GM20000 (cell line): ENCODE results near the gene STXBP6.

Source experiments
- DNase-seq: peaks from one replicate; pipeline ENCODE4 v3.0.0; 2012; ENCODE audit warnings: low spot score
- CTCF ChIP-seq: IDR thresholded peaks from 2 replicates; pipeline ENCODE4 v1.5.1; 2012; ENCODE audit warnings: mild to moderate bottlenecking, control low read depth; ENCODE audit errors: extremely low read depth, missing control alignments

Gene STXBP6

GRCh38 chr14:25014440-25014839 lies 35.5 kb downstream of the STXBP6 start:
- TF ChIP-seq CTCF, result no peak
- no peak for DNase-seq

- no peak for TF ChIP-seq CTCF
- DNase-seq, result no peak
Observed at GRCh38 chr14:25011095-25011494, 38.9 kb downstream of the STXBP6 start.

- TF ChIP-seq CTCF, result no peak
- no peak for DNase-seq
Observed at GRCh38 chr14:25010471-25010870, 39.5 kb downstream of the STXBP6 start.

GRCh38 chr14:25009891-25010290 lies 40.1 kb downstream of the STXBP6 start:
- no peak for DNase-seq
- TF ChIP-seq CTCF, result no peak

GRCh38 chr14:25007832-25008231 lies 42.1 kb downstream of the STXBP6 start:
- DNase-seq, result no peak
- no peak for TF ChIP-seq CTCF

GRCh38 chr14:25006961-25007795 lies 42.8 kb downstream of the STXBP6 start:
- no peak for DNase-seq
- TF ChIP-seq CTCF, result no peak

- no peak for TF ChIP-seq CTCF
- DNase-seq, result no peak
Observed at GRCh38 chr14:25006031-25006430, 43.9 kb downstream of the STXBP6 start.
